ENCODE data around the gene LCAT. TPM values are rescaled to one million over a fixed set of nuclear protein-coding genes. Genes with fewer than 3 reads are reported as not detected.

Gene LCAT
- total RNA-seq, 2 experiments from 2014 or later: 10.7 to 14.8 TPM

Other genes with a start within 250 kb of the LCAT start
- 10 to 100 TPM; 13.0 to 14.9 TPM for gene GFOD2, start 224.8 kb downstream of the LCAT start, total RNA-seq
- 10 to 100 TPM; 23.2 to 24.3 TPM for gene RANBP10, start 137.6 kb downstream of the LCAT start, total RNA-seq
- gene TSNAXIP1, start 137.2 kb downstream of the LCAT start, total RNA-seq: under 1 TPM; 0.20 to 0.25 TPM
- gene THAP11, start 101.8 kb downstream of the LCAT start, total RNA-seq: 10 to 100 TPM; 40.6 to 42.3 TPM
- 100 to 1,000 TPM in 1 of 2 experiments, 10 to 100 TPM in 1; 96.4 to 101 TPM for gene NUTF2, start 97.2 kb downstream of the LCAT start, total RNA-seq
- gene CENPT, start 96.4 kb downstream of the LCAT start, total RNA-seq: 10 to 100 TPM; 50.2 to 53.5 TPM
- gene EDC4, start 71.1 kb downstream of the LCAT start, total RNA-seq: 10 to 100 TPM; 98.4 to 99.3 TPM
- 1 to 10 TPM in 1 of 2 experiments, under 1 TPM in 1; 0.76 to 1.3 TPM for gene NRN1L, start 59.2 kb downstream of the LCAT start, total RNA-seq
- gene PSKH1, start 50.9 kb downstream of the LCAT start, total RNA-seq: 10 to 100 TPM; 19.0 TPM
- gene CTRL, start 12.3 kb downstream of the LCAT start, total RNA-seq: 1 to 10 TPM; 4.5 to 5.0 TPM
- 100 to 1,000 TPM; 236 to 241 TPM for gene PSMB10, start 7.3 kb downstream of the LCAT start, total RNA-seq
- 10 to 100 TPM; 37.9 to 40.0 TPM for gene SLC12A4, start 24.5 kb upstream of the LCAT start, total RNA-seq
- gene DPEP3, start 36.4 kb upstream of the LCAT start, total RNA-seq: under 1 TPM in 1 of 2 experiments, not detected in 1; 0.20 TPM
- gene DPEP2, start 55.4 kb upstream of the LCAT start, total RNA-seq: 10 to 100 TPM; 17.5 to 18.1 TPM
- not detected for gene DPEP2NB, start 71.8 kb upstream of the LCAT start, total RNA-seq
- 10 to 100 TPM; 11.6 to 12.3 TPM for gene DDX28, start 79.1 kb upstream of the LCAT start, total RNA-seq
- 10 to 100 TPM; 23.8 to 24.4 TPM for gene DUS2, start 79.2 kb upstream of the LCAT start, total RNA-seq
- gene NFATC3, start 141.2 kb upstream of the LCAT start, total RNA-seq: 100 to 1,000 TPM; 208 to 209 TPM

Measured in activated CD4-positive, alpha-beta memory T cell treated with anti-CD3 and anti-CD28 coated beads, Interleukin-2, amount 10 ng/mL, durations not matched to agents 7 days and 5 days (primary cell).